ENCODE results near the gene LMF1. TPM values are rescaled to one million over a fixed set of nuclear protein-coding genes. Genes with fewer than 3 reads are reported as not detected.

Gene LMF1
- total and polyA plus RNA-seq, 2 donors (not counting 1 experiment from before 2014, with no cell fraction given): 36.4 to 63.2 TPM

DNA sequence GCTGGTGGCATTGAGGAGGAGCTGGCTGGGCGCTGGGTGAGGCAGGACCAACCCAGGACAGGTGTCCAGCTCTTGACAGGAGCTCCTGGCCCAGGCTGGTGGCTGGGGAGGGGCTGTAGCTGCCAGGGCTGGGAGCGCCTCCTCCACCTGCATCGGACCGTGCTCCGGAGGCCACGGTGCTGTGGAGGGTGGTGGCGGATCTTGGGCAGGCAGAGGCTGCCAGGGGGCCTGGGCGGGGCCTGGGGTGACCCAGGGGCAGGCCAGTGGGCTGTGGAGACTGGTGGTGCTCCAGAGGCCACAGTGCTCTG, 42.8 kb upstream of the LMF1 start:
- intact Hi-C loops (cut with micrococcal nuclease): no loop called here
- H4K20me1 ChIP-seq (ENCODE audit: control insufficient read depth, insufficient read depth, low read length, poor library complexity, severe bottlenecking): no peaks in the 10 kb centered on the region

More for the DNA sequence above, 42.8 kb upstream of the LMF1 start:
- no peak for TF ChIP-seq CTCF (IDR thresholded peaks at IDR 0.05)
- no peak for TF ChIP-seq EZH2 (IDR thresholded peaks at IDR 0.05; ENCODE audit: borderline replicate concordance, insufficient read depth, low read depth, low read length, poor library complexity, severe bottlenecking)
- Histone ChIP-seq H2AFZ (ENCODE audit: insufficient read depth, low read depth, low read length, poor library complexity, severe bottlenecking) (no peak overlapping the region), H3K9ac (ENCODE audit: low read length) (no peak overlapping the region), H3K4me1 (ENCODE audit: control insufficient read depth in 2 of 2, insufficient read depth in 2 of 2, low read length in 2 of 2) (no peaks in the 10 kb centered on the region), H3K36me3 (replicated peaks in 1 of 2; ENCODE audit: control extremely low read depth in 1 of 2, control insufficient read depth in 1 of 2, extremely low read depth in 1 of 2, insufficient read depth in 2 of 2, low read length in 1 of 2) (no peaks in the 10 kb centered on the region), H3K4me3 (ENCODE audit: control extremely low read depth in 1 of 5, extremely low read depth in 1 of 5, insufficient read depth in 1 of 5, low read depth in 2 of 5, low read length in 4 of 5) (no peak overlapping the region), H3K9me3 (ENCODE audit: control extremely low read depth in 1 of 3, control insufficient read depth in 2 of 3, insufficient read depth in 1 of 3, low read length in 2 of 3) (peaks cover 0 to 5% (median 0%) of the 10 kb centered on the region in 3 donors), H3K27me3 (replicated peaks in 1 of 4; ENCODE audit: control extremely low read depth in 1 of 4, control insufficient read depth in 3 of 4, insufficient read depth in 4 of 4, low read length in 3 of 4) (peaks cover 0 to 2% (median 0%) of the 10 kb centered on the region in 4 experiments), H3K27ac (ENCODE audit: low read length in 2 of 2) (no peak overlapping the region), H3K4me2 (replicated peaks; ENCODE audit: low read depth, low read length, poor library complexity, severe bottlenecking) (no peak overlapping the region), H3K79me2 (ENCODE audit: control insufficient read depth, insufficient read depth, low read length) (no peaks in the 10 kb centered on the region)
- POLR2A ChIA-PET: no interaction called here
- 81% methylated on average over 8 of the region's 8 CpGs for WGBS (ENCODE audit: insufficient coverage)
- CTCF ChIA-PET: no interaction called here
- Mint-ChIP-seq H3K9me3 (ENCODE audit: insufficient read depth) (no peaks in the 10 kb centered on the region), H3K4me1 (no peaks in the 10 kb centered on the region), H3K27me3 (peaks cover 5% of the 10 kb centered on the region), H3K4me3 (no peak overlapping the region), H3K27ac (no peak overlapping the region)
- ATAC-seq (ENCODE audit: low read depth) (no peak), DNase-seq (no peak)

Measured in B cell (primary cell).